Urothelium cell line (cell line): ENCODE results near the gene PTPRN.
A peak's percentile ranks its signal among the peaks of the same experiment; 100 is the strongest.
"Not testable (repeated sequence)": the region's sequence is repeated elsewhere in the genome, so short reads cannot be mapped to it uniquely, and the experiment has no call there.

ENCODE experiments used
- DNase-seq: peaks from one replicate; pipeline ENCODE4 v3.0.0; 2011; ENCODE audit warnings: low spot score, mixed read lengths
- FAIRE-seq: peaks from 2 replicates; lab custom pipeline; 2011; peaks lifted over from hg19 to GRCh38; lab: Jason Lieb, UNC

Gene PTPRN

DNA sequence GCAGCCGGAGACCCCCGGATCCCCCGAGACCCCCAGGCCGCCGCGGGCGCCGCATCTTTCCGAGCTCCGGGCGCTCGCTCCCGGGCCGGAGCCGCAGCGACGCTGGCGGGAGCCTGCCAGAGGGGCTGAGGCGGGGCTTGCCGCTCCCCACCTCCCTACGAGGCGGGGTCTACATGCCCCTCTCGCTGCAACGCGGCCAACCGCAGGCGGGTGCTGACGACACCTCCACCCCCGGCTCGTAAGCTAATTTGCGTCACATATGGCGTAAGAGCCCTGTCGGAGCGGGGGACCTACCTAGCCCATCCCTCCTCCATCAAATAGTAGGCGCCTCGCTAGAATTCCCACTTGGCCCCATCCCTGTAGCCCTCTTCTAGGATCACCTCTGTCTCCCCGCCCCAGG, at the start of gene PTPRN:
Gene PTPRN (minus strand): TSS at position 124 of the 400 bp plus-strand sequence. CDS start 69 bp downstream, at position 55.
- DNase-seq (peak; percentile 74), FAIRE-seq (peak; percentile 92)

GRCh38 chr2:219358170-219359075, 49.2 kb upstream of the PTPRN start:
- no peak for FAIRE-seq

DNA sequence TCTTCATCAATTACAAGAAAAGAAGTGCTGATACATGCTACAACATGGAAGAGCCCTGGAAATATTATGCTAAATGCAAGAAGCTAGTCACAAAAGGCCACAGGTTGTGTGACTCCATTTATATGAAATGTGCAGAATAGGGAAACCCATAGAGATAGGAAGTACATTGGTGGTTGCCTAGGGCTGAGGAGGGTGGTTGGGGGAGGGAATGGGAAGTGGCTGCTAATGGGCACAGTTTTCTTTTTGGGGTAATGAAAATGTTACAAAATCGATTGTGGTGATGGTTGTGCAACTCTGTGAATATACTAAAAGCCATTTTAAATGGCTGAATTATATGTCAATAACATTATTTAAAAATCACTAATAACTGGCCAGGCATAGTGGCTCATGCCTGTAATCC, 47.6 kb upstream of the PTPRN start:
- FAIRE-seq (no peak), DNase-seq (no peak)

More at GRCh38 chr2:219358170-219359075, 49.2 kb upstream of the PTPRN start:
- no peak for DNase-seq

GRCh38 chr2:219354582-219354981, 45.4 kb upstream of the PTPRN start:
- no peak for FAIRE-seq
- no peak for DNase-seq

GRCh38 chr2:219353129-219353528, 43.9 kb upstream of the PTPRN start:
- no peak for DNase-seq
- FAIRE-seq, result no peak

DNA sequence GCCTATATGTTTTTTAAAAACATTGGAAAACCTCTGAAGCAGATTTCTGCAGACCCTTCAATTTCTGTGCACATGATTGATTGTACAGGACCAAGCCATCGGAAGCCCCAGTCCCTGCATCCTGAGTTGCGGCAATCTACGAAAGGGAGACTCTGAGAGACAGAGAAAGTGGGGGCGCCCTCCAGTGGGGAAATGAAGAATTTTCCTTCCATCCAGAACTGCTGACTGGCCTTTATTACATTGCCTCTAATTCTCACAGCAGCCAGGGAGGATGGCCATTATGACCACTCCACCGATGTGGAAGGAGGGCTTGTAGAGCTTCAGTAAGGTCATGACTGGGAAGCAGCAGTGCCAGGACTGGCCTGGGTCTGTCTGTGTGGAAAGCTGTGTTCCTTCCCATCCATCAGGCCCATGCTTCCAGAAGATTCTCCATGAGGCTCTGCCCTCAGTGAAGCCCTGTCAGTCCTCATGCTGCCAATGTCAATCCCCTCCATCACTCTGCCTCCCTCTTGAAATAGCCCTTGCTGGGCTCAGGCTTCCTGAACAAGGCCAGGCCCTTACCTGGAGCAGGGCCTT, 43.3 kb upstream of the PTPRN start:
- FAIRE-seq (no peak), DNase-seq (peak; percentile 54)

- no peak for FAIRE-seq
- DNase-seq, result no peak
Observed at GRCh38 chr2:219350710-219351221, 41.6 kb upstream of the PTPRN start.

DNA sequence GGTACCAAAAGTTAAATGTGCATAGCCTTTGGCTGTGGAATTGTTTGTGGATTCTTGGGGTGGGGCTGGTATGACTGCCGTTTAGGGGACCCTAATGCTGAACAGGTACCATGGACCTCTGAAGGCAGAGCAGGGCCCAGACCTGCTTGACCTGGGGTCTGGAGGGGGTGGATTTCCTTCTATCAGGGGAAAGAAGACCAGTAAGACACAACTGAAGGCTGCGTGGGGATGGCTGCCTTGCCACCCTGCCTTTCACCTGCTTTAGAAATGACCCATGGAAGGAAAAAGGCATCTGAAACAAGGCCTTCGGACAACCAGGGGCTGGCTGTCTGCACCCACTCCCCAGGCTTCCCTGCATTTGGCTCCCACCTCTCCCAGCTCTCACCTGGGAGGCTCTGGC, 41.0 kb upstream of the PTPRN start:
- DNase-seq, result no peak
- FAIRE-seq, result no peak

DNA sequence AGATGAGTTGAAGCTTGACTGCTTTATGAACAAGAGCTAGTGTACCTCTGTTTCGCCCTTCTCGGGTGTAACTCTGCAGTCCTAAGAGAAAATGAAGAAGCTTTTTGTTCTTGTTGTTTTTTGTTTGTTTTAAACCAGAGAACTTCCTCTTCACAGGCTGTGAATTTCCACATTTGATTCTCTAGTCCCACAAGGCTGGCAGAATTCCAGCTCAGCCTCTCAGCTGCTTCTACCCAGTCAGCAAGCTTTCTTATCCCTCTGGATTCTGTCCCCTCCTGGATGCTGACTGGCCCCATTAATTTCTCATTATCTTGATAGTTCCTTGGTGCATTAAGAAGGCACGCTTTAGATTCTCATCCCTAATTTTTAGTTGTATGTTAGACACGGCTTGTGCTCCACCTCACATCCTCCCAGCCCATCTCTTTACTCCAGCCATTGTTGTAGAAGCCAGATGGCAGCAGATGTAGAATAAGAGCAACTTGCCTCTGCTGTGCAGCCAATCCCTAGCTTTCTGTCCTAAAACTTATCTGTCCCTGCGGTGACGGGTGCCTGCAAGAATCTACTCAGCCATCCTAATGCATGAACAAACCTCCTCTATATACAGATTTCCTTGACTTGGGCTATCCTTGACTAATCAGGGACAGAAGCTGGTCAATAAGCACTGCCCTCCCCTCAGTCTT, 35.7 kb upstream of the PTPRN start:
- FAIRE-seq (no peak), DNase-seq (no peak)

GRCh38 chr2:219335373-219335786, 26.2 kb upstream of the PTPRN start:
- FAIRE-seq, result no peak
- no peak for DNase-seq

GRCh38 chr2:219334076-219334475, 24.9 kb upstream of the PTPRN start:
- FAIRE-seq, result no peak

DNA sequence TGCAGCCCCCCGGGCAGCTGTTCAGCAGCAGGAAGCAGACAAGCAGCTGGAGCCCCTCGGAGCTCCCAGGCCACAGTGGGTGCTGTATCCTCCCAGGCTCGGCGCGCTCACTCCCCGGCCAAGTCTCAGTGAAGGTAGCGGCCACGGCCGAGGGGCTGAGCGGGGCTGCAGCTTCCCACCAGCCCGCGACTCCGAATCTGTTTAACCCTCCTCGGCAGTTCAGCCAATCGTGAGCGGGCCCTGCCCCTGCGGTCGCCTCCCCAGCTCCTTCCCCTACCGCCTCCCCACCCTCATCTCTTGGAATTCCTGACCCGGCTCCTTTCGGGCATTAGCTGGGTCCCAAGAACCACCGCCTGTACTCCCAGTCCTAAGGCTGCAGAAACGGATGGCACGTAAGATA, 23.3 kb upstream of the PTPRN start, which contains the start of gene RESP18:
Gene RESP18 (minus strand): TSS at position 203 of the 400 bp plus-strand sequence.
- DNase-seq, result no peak
- no peak for FAIRE-seq

More at GRCh38 chr2:219334076-219334475, 24.9 kb upstream of the PTPRN start:
- DNase-seq, result no peak

DNA sequence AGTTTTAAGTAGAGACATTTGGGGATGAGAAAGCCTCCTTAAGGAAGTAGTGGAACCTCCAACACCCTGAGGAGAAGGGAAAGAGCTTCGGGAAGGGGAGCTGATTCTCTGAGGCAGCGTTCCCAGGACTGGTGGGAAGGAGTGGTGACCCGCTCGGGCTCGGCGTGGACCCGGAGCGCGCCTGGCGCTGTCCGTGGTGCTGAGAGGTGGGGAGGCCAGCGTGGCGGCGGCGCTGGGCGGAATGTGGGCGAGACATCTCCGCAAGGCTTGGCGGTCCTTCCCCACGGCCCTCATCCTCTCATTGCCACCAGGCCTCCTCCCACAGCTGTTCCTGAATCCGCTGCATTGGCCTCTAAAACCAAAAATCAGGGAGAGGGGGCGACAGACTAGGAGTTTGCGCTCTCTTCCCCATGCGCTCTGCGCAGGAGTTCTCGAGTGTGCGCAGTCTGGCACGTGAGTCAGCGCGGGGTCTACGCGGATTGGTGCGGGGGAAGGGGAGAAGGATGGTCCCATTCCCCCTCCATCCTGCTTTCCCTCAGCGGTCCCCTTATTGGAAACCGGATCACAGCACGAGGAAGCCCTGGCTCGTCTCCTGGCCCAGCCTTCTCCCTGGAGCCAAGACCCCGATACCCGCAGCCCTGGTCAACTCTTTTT, 22.5 kb upstream of the PTPRN start:
- DNase-seq, result peak; percentile 72
- FAIRE-seq, result no peak

DNA sequence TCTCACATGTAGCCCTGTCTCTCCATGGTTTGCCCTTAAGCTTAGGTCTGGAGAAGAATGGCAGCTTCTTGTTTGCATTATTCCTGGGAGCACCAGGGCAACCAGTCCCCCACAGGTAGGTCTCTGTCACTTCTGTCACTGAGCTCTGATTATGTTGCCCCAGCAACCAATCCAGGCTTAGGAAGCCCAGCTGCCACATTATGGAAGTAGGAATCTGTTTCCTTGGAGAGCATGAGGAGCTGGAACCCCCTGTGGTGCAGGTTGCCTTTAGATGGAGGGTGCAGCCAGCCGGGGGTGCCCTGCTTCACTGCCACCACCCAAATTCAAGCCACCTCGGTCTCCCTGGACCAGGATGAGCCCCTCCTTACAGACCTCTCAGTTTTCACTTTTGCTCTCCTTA, 18.5 kb upstream of the PTPRN start:
- no peak for FAIRE-seq
- DNase-seq, result no peak

- DNase-seq (no peak), FAIRE-seq (no peak)
Observed at GRCh38 chr2:219325657-219326315, 16.6 kb upstream of the PTPRN start.

DNA sequence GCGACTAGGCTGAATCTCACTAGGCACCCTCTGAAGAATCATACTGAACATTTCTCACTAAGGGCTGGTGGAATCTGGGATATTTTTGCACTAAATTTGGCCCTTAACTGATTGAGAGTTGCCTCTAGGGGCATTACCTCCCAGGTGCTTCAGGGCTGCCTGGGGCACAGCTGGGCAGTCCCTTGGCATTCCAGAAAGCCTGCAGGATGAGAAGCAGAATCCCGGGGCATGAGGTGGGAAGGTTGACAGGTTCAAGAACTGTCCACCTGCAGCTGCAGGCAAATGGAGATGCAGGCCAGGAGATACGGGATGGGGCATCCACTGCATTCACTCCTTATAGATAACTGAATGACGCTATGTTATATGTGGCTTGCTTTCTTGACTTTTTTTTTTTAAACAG, 15.9 kb upstream of the PTPRN start:
- DNase-seq (no peak), FAIRE-seq (no peak)

DNA sequence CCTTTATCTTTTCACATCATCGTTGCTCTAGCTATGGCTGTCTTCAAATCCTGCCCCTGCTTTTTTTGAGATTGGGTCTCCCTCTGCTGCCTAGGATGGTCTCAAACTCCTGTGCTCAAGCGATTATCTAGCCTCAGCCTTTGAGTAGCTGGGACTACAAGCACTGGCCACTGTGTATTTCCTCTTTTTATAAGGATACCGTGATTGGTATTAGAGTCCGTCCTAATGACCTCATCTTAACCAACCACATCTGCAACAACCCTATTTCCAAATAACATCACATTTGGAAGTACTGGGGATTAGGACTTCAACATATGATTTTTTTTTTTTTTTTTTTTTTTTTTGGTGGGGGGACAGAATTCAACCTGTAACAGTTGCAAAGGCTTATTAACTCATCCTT, 14.2 kb upstream of the PTPRN start:
- no peak for DNase-seq
- FAIRE-seq, result no peak

DNA sequence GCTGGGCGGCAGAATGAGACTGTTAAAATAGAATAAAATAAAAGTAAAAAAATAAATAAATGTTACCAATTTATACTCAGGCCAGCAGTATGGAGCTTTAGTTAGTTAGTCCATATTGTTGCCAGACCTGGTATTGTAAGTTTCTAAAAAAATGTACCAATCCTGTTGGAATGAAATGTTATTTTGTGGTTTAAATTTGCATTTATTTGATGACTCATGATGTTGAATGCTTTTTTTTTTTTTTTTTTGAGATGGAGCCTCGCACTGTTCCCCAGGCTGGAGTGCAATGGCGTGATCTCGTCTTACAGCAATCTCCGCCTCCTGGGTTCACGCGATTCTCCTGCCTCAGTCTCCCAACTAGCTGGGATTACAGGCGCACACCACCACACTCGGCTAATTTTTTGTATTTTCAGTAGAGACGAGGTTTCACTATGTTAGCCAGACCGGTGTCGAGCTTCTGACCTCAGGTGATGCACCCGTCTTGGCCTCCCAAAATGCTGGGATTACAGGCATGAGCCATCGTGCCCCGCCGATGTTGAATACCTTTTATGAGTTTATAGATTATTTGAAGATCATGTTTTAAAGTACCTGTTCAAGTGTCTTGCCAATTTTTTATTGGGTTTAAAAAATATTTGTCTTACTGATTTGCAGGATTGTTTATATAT, 5.7 kb upstream of the PTPRN start:
- FAIRE-seq, result no peak
- DNase-seq, result no peak

GRCh38 chr2:219312683-219313263, 3.6 kb upstream of the PTPRN start:
- not testable (repeated sequence) for FAIRE-seq, DNase-seq
